PC-3 (cell line): ENCODE measurements around the gene MTPN. TPM values are rescaled to one million over a fixed set of nuclear protein-coding genes. Genes with fewer than 3 reads are reported as not detected.

ENCODE experiments used
- ATAC-seq: fragments of 200-7000 bp; cut with Tn5 transposase; 2 replicates; pipeline ENCODE4 v1.9.1; 2020; ENCODE audit warnings: mild to moderate bottlenecking, moderate library complexity
- BruUV-seq: library from RNA; stranded (reverse); fragments of 400-500 nt; replicated peaks from 2 replicates; lab custom pipeline; 2021; lab: Mats Ljungman, UMichigan
- CTCF ChIA-PET: fragments of 300-600 bp; sonication (Branson Sonifier 250); formaldehyde crosslinking; loops from one replicate; lab custom pipeline; 2022; ENCODE audit warnings: antibody characterized with exemption; lab: Charles Lee
- POLR2A ChIA-PET: fragments of 300-600 bp; sonication (Branson Sonifier 250); formaldehyde crosslinking; loops from one replicate; lab custom pipeline; 2022; ENCODE audit warnings: antibody characterized with exemption; ENCODE audit not compliant: unreplicated experiment; lab: Charles Lee
- DNase-seq: peaks from one replicate; pipeline ENCODE4 v3.0.0-alpha.2; 2015
- H2AFZ ChIP-seq: fragments of 300-600 bp; sonication (generic); 2 replicates; pipeline ENCODE4 v1.6.0; 2016; ENCODE audit warnings: antibody characterized with exemption, low read length
- H3F3A ChIP-seq: fragments of 300-600 bp; sonication (generic); one replicate; pipeline ENCODE4 v1.6.0; 2017; ENCODE audit warnings: antibody characterized with exemption, low read length, control low read depth, mild to moderate bottlenecking; ENCODE audit not compliant: unreplicated experiment
- H3K27ac ChIP-seq: fragments of 300-600 bp; sonication (generic); 2 replicates; pipeline ENCODE4 v1.5.1; 2016; ENCODE audit warnings: mild to moderate bottlenecking, low read length
- H3K27me3 ChIP-seq: fragments of 300-600 bp; sonication (generic); 2 replicates; pipeline ENCODE4 v1.6.1; 2016; ENCODE audit warnings: low read length, mixed read lengths
- H3K36me3 ChIP-seq: fragments of 300-600 bp; sonication (generic); 2 replicates; pipeline ENCODE4 v1.6.1; 2016; ENCODE audit warnings: low read depth, mixed run types, low read length, mixed read lengths
- H3K4me1 ChIP-seq: fragments of 300-600 bp; sonication (generic); 2 replicates; pipeline ENCODE4 v1.5.1; 2016; ENCODE audit warnings: low read length; ENCODE audit not compliant: insufficient read depth
- H3K4me2 ChIP-seq: fragments of 300-600 bp; sonication (generic); 2 replicates; pipeline ENCODE4 v1.6.0; 2016; ENCODE audit warnings: low read length
- H3K4me3 ChIP-seq: fragments of 300-600 bp; sonication (generic); 2 replicates; pipeline ENCODE4 v1.5.1; 2016; ENCODE audit warnings: mild to moderate bottlenecking, low read length, mixed read lengths
- H3K79me2 ChIP-seq: fragments of 300-600 bp; sonication (generic); 2 replicates; pipeline ENCODE4 v1.6.1; 2017; ENCODE audit warnings: low read length, mixed read lengths
- H3K9ac ChIP-seq: fragments of 300-600 bp; sonication (generic); 2 replicates; pipeline ENCODE4 v1.6.0; 2016; ENCODE audit warnings: mild to moderate bottlenecking, low read length
- H3K9me2 ChIP-seq: fragments of 300-600 bp; sonication (generic); replicated peaks from 2 replicates; pipeline ENCODE4 v1.6.1; 2016; ENCODE audit warnings: mixed run types, low read length, mixed read lengths
- H3K9me3 ChIP-seq: fragments of 300-600 bp; sonication (generic); 2 replicates; pipeline ENCODE4 v1.6.1; 2016; ENCODE audit warnings: low read length, mixed read lengths
- H4K20me1 ChIP-seq: fragments of 300-600 bp; sonication (generic); 2 replicates; pipeline ENCODE4 v1.6.1; 2016; ENCODE audit warnings: low read length, mixed read lengths
- EZH2 ChIP-seq: fragments of 300-600 bp; sonication (generic); IDR thresholded peaks from one replicate; pipeline ENCODE4 v1.6.1; 2017; ENCODE audit warnings: antibody characterized with exemption, mild to moderate bottlenecking, low read length; ENCODE audit not compliant: unreplicated experiment
- EZH2phosphoT487 ChIP-seq: fragments of 300-600 bp; sonication (generic); IDR thresholded peaks from 2 replicates; pipeline ENCODE4 v1.6.1; 2018; ENCODE audit warnings: mild to moderate bottlenecking, antibody characterized with exemption, low read length, borderline replicate concordance
- intact Hi-C: fragments of 100-400 bp; cut with micrococcal nuclease; formaldehyde crosslinking; loops from 2 replicates; pipeline ENCODE4 v1.9.0; 2023
- total RNA-seq: library from RNA; depleted of rRNA; stranded (reverse); fragments of >200 nt; gene quantifications from 2 replicates; pipeline ENCODE4 v1.2.3, GENCODE V29; 2014
- TF ChIP-seq, protein P1 (sequence below): fragments of 300-600 bp; sonication (generic); conservative IDR thresholded peaks from 2 replicates; pipeline ENCODE4 v1.5.1; 2017; ENCODE audit warnings: antibody characterized with exemption, low read depth, mild to moderate bottlenecking, low read length

MTPN gene
- total RNA-seq, 1 experiment from 2014 or later, result 96.0 TPM

- CTCF ChIA-PET, result no interaction called here
- Histone ChIP-seq H3K36me3 (no peaks in the 10 kb centered on the region), H2AFZ (no peak overlapping the region), H3K9ac (no peak overlapping the region), H3F3A (no peaks in the 10 kb centered on the region), H3K4me1 (no peaks in the 10 kb centered on the region), H4K20me1 (no peaks in the 10 kb centered on the region), H3K4me2 (no peak overlapping the region), H3K79me2 (no peaks in the 10 kb centered on the region), H3K4me3 (no peak overlapping the region), H3K27me3 (peaks cover 51% of the 10 kb centered on the region), H3K9me3 (no peaks in the 10 kb centered on the region), H3K9me2 (no peaks in the 10 kb centered on the region), H3K27ac (no peak overlapping the region)
- ATAC-seq (no peak), DNase-seq (no peak)
- no TSS peak for BruUV-seq
- TF ChIP-seq, protein P1, sequence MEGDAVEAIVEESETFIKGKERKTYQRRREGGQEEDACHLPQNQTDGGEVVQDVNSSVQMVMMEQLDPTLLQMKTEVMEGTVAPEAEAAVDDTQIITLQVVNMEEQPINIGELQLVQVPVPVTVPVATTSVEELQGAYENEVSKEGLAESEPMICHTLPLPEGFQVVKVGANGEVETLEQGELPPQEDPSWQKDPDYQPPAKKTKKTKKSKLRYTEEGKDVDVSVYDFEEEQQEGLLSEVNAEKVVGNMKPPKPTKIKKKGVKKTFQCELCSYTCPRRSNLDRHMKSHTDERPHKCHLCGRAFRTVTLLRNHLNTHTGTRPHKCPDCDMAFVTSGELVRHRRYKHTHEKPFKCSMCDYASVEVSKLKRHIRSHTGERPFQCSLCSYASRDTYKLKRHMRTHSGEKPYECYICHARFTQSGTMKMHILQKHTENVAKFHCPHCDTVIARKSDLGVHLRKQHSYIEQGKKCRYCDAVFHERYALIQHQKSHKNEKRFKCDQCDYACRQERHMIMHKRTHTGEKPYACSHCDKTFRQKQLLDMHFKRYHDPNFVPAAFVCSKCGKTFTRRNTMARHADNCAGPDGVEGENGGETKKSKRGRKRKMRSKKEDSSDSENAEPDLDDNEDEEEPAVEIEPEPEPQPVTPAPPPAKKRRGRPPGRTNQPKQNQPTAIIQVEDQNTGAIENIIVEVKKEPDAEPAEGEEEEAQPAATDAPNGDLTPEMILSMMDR, result no peak
- TF ChIP-seq EZH2phosphoT487, result no peak
- no peak for TF ChIP-seq EZH2
- POLR2A ChIA-PET, result no interaction called here
- intact Hi-C loops, result no loop called here
Measured at GRCh38 chr7:136014659-136015058, 37.5 kb upstream of the MTPN start.

- peaks cover 47% of the 10 kb centered on the region for H3K27me3 ChIP-seq
- no TSS peak for BruUV-seq
- H3K4me3 ChIP-seq, result no peak overlapping the region
- H3K36me3 ChIP-seq, result no peaks in the 10 kb centered on the region
- H3K9me3 ChIP-seq, result no peaks in the 10 kb centered on the region
- intact Hi-C loops, result no loop called here
- H3K9ac ChIP-seq, result no peak overlapping the region
- CTCF ChIA-PET, result no interaction called here
- H3K27ac ChIP-seq, result no peak overlapping the region
- no peaks in the 10 kb centered on the region for H3F3A ChIP-seq
- ATAC-seq (no peak), DNase-seq (no peak)
- TF ChIP-seq EZH2phosphoT487 (no peak), EZH2 (no peak)
- TF ChIP-seq, protein P1, result no peak
- H4K20me1 ChIP-seq, result no peaks in the 10 kb centered on the region
- POLR2A ChIA-PET, result no interaction called here
- H3K4me2 ChIP-seq, result no peak overlapping the region
- no peaks in the 10 kb centered on the region for H3K9me2 ChIP-seq
- H3K79me2 ChIP-seq, result no peaks in the 10 kb centered on the region
- H2AFZ ChIP-seq, result no peak overlapping the region
- no peaks in the 10 kb centered on the region for H3K4me1 ChIP-seq
Measured at GRCh38 chr7:136012238-136012637, 35.1 kb upstream of the MTPN start.

GRCh38 chr7:136009488-136010079, 32.4 kb upstream of the MTPN start:
- DNase-seq, result peak; percentile 76

More at GRCh38 chr7:136009488-136010079, 32.4 kb upstream of the MTPN start:
- no peaks in the 10 kb centered on the region for H3K4me1 ChIP-seq
- H3F3A ChIP-seq, result no peaks in the 10 kb centered on the region
- ATAC-seq, result 0 out of 2 replicates have a peak, but pooled peaks have one; percentile 37
- POLR2A ChIA-PET, result no interaction called here
- TF ChIP-seq, protein P1, result peak; percentile 80
- TF ChIP-seq EZH2phosphoT487, result no peak
- no TSS peak for BruUV-seq
- H3K36me3 ChIP-seq, result no peaks in the 10 kb centered on the region
- no peak overlapping the region for H3K27ac ChIP-seq
- H2AFZ ChIP-seq, result no peak overlapping the region
- H3K9me2 ChIP-seq, result no peaks in the 10 kb centered on the region
- intact Hi-C loops, result loop anchor here (1.0 to 5.0 kb wide), 3 partner anchors 122 to 337 kb away; no protein-coding TSS in a partner anchor
- peaks cover 23% of the 10 kb centered on the region for H3K27me3 ChIP-seq
- no peak overlapping the region for H3K4me2 ChIP-seq
- CTCF ChIA-PET, result interaction anchor here (0.7 kb wide), 1 partner anchor 209 kb away, joined by 5 read pairs; no protein-coding TSS in a partner anchor
- no peaks in the 10 kb centered on the region for H3K79me2 ChIP-seq
- no peaks in the 10 kb centered on the region for H3K9me3 ChIP-seq
- H4K20me1 ChIP-seq, result no peaks in the 10 kb centered on the region
- H3K4me3 ChIP-seq, result no peak overlapping the region
- no peak overlapping the region for H3K9ac ChIP-seq
